ENCODE results near the gene ZPBP2. TPM values are rescaled to one million over a fixed set of nuclear protein-coding genes. Genes with fewer than 3 reads are reported as not detected.
A peak's percentile ranks its signal among the peaks of the same experiment; 100 is the strongest.

Gene ZPBP2
- not detected in 3 replicates for total RNA-seq
- long read RNA-seq = 0 reads

DNA sequence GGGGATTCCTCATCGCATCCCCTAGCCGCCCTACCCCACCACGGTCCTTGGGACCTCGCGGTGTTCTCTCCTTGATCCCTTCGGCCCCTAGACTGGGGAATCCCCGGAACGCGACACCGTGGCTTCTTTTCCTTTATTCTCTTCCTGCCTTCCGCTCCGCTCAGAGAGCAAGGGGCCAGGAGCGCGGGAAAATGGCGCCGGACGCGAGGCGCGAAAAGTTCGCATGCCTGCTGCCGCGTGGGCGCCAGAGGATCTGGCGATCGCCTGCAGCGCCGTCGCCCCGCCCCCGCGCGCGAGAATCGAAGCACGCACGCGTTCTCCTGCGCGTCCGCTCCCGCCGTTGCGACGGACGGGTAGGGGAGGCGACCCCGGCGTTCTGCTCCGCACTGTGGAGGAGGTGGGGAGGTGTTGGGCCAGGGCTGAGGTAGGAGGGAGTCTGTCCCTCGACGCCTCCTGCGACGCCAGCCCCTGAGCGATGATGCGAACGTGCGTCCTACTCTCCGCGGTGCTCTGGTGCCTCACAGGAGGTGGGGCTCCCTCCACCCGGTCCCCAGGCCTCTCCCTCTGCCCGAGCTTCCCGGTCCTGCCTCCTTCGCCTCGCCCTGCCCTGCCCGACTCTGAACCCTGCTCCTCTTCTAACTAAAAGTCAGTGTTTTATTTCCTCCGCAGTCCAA, at the start of gene ZPBP2:
ZPBP2 (plus strand) TSS at position 323 of the 674 bp plus-strand sequence; CDS start at position 476, 153 bp downstream.
- Mint-ChIP-seq H3K4me3 (ENCODE audit: unreplicated experiment) (no peak within 1 kb of the TSS), H3K27ac (ENCODE audit: unreplicated experiment) (no peak within 1 kb of the TSS), H3K4me1 (ENCODE audit: low read depth) (peaks cover 6% of the 10 kb centered on the region), H3K36me3 (ENCODE audit: low read depth) (peaks cover 4% of the 10 kb centered on the region), H3K9me3 (ENCODE audit: low read depth) (no peaks in the 10 kb centered on the region), H3K27me3 (ENCODE audit: low read depth) (peaks cover 44% of the 10 kb centered on the region)
- TF ChIP-seq, protein P1, sequence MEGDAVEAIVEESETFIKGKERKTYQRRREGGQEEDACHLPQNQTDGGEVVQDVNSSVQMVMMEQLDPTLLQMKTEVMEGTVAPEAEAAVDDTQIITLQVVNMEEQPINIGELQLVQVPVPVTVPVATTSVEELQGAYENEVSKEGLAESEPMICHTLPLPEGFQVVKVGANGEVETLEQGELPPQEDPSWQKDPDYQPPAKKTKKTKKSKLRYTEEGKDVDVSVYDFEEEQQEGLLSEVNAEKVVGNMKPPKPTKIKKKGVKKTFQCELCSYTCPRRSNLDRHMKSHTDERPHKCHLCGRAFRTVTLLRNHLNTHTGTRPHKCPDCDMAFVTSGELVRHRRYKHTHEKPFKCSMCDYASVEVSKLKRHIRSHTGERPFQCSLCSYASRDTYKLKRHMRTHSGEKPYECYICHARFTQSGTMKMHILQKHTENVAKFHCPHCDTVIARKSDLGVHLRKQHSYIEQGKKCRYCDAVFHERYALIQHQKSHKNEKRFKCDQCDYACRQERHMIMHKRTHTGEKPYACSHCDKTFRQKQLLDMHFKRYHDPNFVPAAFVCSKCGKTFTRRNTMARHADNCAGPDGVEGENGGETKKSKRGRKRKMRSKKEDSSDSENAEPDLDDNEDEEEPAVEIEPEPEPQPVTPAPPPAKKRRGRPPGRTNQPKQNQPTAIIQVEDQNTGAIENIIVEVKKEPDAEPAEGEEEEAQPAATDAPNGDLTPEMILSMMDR (IDR thresholded peaks at IDR 0.05) = no peak
- DNase-seq (ENCODE audit: low spot score) = peak; percentile 88

DNA sequence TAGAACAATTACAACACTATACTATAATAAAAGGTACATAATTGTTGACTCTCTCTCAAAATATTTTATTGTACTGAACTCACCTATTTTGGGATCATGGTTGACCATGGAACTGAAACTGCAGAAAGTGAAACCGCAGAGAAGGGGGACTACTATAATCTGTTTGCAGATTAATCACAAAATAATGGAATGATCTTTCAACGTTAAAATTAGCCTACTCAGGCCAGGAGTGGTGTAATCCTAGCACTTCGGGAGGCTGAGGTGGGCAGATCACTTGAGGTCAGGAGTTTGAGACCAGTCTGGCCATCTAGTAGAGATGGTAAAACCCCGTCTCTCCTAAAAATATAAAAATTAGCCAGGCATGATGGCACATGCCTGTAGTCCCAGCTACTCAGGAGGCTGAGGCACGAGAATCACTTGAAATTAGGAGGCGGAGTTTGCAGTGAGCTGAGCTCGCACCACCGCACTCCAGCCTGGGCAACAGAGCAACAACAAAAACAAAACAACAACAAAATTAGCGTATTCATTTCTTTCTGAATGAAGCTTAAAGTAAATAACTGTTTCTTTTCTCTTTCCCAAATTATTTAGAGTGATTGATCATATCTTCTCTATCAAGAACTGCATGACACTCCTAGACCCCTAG, 49.5 kb upstream of the ZPBP2 start:
- Mint-ChIP-seq H3K36me3 (ENCODE audit: low read depth) (peaks cover 6% of the 10 kb centered on the region), H3K4me3 (ENCODE audit: unreplicated experiment) (no peak overlapping the region), H3K27ac (ENCODE audit: unreplicated experiment) (no peak overlapping the region), H3K9me3 (ENCODE audit: low read depth) (peaks cover 7% of the 10 kb centered on the region), H3K4me1 (ENCODE audit: low read depth) (peaks cover 3% of the 10 kb centered on the region), H3K27me3 (ENCODE audit: low read depth) (peaks cover 13% of the 10 kb centered on the region)
- DNase-seq (ENCODE audit: low spot score) = no peak
- TF ChIP-seq, protein P1 (IDR thresholded peaks at IDR 0.05) = no peak

DNA sequence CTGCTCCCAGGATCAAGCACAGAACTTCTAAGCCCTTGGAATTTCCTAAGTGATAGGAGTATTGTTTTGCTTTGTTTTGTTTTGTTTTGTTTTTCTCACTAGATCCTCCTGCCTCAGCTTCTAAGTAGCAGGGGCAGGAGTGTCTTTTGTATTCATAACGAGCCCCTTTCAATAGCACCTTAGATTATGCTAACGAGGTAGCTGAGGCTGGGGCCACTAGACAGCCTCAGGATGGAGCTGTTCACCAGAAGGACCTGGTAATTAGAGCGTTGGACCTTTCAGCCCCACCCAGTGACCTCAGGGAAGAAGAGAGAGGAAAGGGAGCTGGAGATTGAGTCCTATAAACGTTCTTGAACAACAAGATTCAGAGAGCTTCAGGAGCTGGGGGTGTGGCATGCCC, 47.5 kb upstream of the ZPBP2 start:
- TF ChIP-seq, protein P1 (IDR thresholded peaks at IDR 0.05) = no peak
- H3K9me3 Mint-ChIP-seq (ENCODE audit: low read depth) = peaks cover 10% of the 10 kb centered on the region
- H3K27me3 Mint-ChIP-seq (ENCODE audit: low read depth) = peaks cover 11% of the 10 kb centered on the region
- no peak overlapping the region for H3K4me3 Mint-ChIP-seq (ENCODE audit: unreplicated experiment)
- peaks cover 3% of the 10 kb centered on the region for H3K4me1 Mint-ChIP-seq (ENCODE audit: low read depth)
- DNase-seq (ENCODE audit: low spot score) = no peak
- H3K27ac Mint-ChIP-seq (ENCODE audit: unreplicated experiment) = no peak overlapping the region
- peaks cover 5% of the 10 kb centered on the region for H3K36me3 Mint-ChIP-seq (ENCODE audit: low read depth)

- Mint-ChIP-seq H3K36me3 (ENCODE audit: low read depth) (peaks cover 5% of the 10 kb centered on the region), H3K27me3 (ENCODE audit: low read depth) (peaks cover 10% of the 10 kb centered on the region), H3K4me1 (ENCODE audit: low read depth) (peaks cover 3% of the 10 kb centered on the region), H3K4me3 (ENCODE audit: unreplicated experiment) (no peak overlapping the region), H3K9me3 (ENCODE audit: low read depth) (peaks cover 10% of the 10 kb centered on the region), H3K27ac (ENCODE audit: unreplicated experiment) (no peak overlapping the region)
- no peak for DNase-seq (ENCODE audit: low spot score)
- TF ChIP-seq, protein P1 (IDR thresholded peaks at IDR 0.05) = no peak
These were observed 47.0 kb upstream of the ZPBP2 start for GRCh38 chr17:39820987-39821386.

DNA sequence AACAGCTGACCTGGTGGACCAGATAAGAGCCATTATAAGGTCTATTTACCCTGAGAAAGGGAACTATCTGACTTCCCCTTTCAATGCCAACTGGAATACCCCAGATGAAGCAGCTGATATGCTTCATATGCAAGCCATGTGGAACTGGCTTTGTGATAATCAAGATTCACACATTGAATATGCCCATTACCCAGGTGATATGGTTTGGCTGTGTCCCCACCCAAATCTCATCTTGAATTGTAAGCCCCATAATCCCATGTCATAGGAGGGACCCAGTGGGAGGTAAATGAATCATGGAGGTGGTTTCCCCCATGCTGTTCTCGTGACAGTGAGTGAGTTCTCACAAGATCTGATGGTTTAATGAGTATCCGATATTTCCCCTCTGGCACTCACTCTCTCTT, 46.0 kb upstream of the ZPBP2 start:
- TF ChIP-seq, protein P1 (IDR thresholded peaks at IDR 0.05) = no peak
- DNase-seq (ENCODE audit: low spot score) = no peak
- peaks cover 16% of the 10 kb centered on the region for H3K27me3 Mint-ChIP-seq (ENCODE audit: low read depth)
- H3K36me3 Mint-ChIP-seq (ENCODE audit: low read depth) = peaks cover 5% of the 10 kb centered on the region
- no peak overlapping the region for H3K4me3 Mint-ChIP-seq (ENCODE audit: unreplicated experiment)
- H3K9me3 Mint-ChIP-seq (ENCODE audit: low read depth) = peaks cover 10% of the 10 kb centered on the region
- no peak overlapping the region for H3K27ac Mint-ChIP-seq (ENCODE audit: unreplicated experiment)
- peaks cover 3% of the 10 kb centered on the region for H3K4me1 Mint-ChIP-seq (ENCODE audit: low read depth)

Measured in chondrocyte (in vitro differentiated cells).